WTC11 (cell line): ENCODE measurements around the gene CNST. TPM values are rescaled to one million over a fixed set of nuclear protein-coding genes. Genes with fewer than 3 reads are reported as not detected.

Experiments
- ATAC-seq: fragments of 200-7000 bp; cut with Tn5 transposase; 2 replicates; pipeline ENCODE4 v1.10.0; 2021; ENCODE audit warnings: mild to moderate bottlenecking, moderate library complexity
- CTCF ChIA-PET: fragments of 300-600 bp; sonication (Branson Sonifier 250); formaldehyde crosslinking; loops from one replicate; lab custom pipeline; 2021; ENCODE audit warnings: antibody characterized with exemption; lab: Charles Lee
- POLR2A ChIA-PET: fragments of 350-600 bp; sonication (Branson Sonifier 250); formaldehyde crosslinking; loops from one replicate; lab custom pipeline; 2021; ENCODE audit warnings: antibody characterized with exemption; lab: Charles Lee
- DNase-seq: peaks from one replicate; pipeline ENCODE4 v3.0.0; 2021; ENCODE audit warnings: low spot score
- H3K27ac Mint-ChIP-seq: 2 replicates; pipeline ENCODE4 v1.8.0; 2021; ENCODE audit warnings: mixed read lengths
- H3K27me3 Mint-ChIP-seq: 2 replicates; pipeline ENCODE4 v1.8.0; 2021; ENCODE audit warnings: low read depth, mild to moderate bottlenecking, moderate library complexity, mixed read lengths
- H3K36me3 Mint-ChIP-seq: 2 replicates; pipeline ENCODE4 v1.8.0; 2021; ENCODE audit warnings: mixed read lengths
- H3K4me1 Mint-ChIP-seq: 2 replicates; pipeline ENCODE4 v1.8.0; 2022; ENCODE audit warnings: mixed read lengths
- H3K4me3 Mint-ChIP-seq: 2 replicates; pipeline ENCODE4 v1.8.0; 2021; ENCODE audit warnings: mild to moderate bottlenecking, moderate library complexity, mixed read lengths
- H3K9me3 Mint-ChIP-seq: 2 replicates; pipeline ENCODE4 v1.8.0; 2021; ENCODE audit warnings: mixed read lengths
- EMX1 ChIP-seq: fragments of 250-450 bp; sonication (Bioruptor Pico); IDR thresholded peaks from 2 replicates; pipeline ENCODE4 v1.8.0; 2021; ENCODE audit warnings: mild to moderate bottlenecking
- FOXJ3 ChIP-seq: sonication (generic); formaldehyde crosslinking; IDR thresholded peaks from 2 replicates; pipeline ENCODE4 v1.9.0; 2021; ENCODE audit warnings: missing genetic modification reagents, mild to moderate bottlenecking, borderline replicate concordance
- FOXK1 ChIP-seq: sonication (generic); formaldehyde crosslinking; IDR thresholded peaks from 2 replicates; pipeline ENCODE4 v1.8.0; 2022; ENCODE audit warnings: mild to moderate bottlenecking, moderate library complexity, missing genetic modification reagents
- FOXP1 ChIP-seq: sonication (generic); formaldehyde crosslinking; IDR thresholded peaks from 2 replicates; pipeline ENCODE4 v1.8.0; 2022; ENCODE audit warnings: missing genetic modification reagents, mild to moderate bottlenecking, moderate library complexity, borderline replicate concordance
- GRHL2 ChIP-seq: fragments of 250-450 bp; sonication (Bioruptor Pico); IDR thresholded peaks from 2 replicates; pipeline ENCODE4 v1.8.0; 2022; ENCODE audit warnings: mild to moderate bottlenecking, moderate library complexity; ENCODE audit not compliant: insufficient replicate concordance, severe bottlenecking
- GTF2I ChIP-seq: fragments of 250-450 bp; sonication (Bioruptor Pico); conservative IDR thresholded peaks from 2 replicates; pipeline ENCODE4 v1.4.0; 2021; ENCODE audit warnings: mild to moderate bottlenecking
- HMGA2 ChIP-seq: fragments of 250-450 bp; sonication (Bioruptor Pico); IDR thresholded peaks from 2 replicates; pipeline ENCODE4 v1.4.0; 2021; ENCODE audit warnings: mild to moderate bottlenecking, moderate library complexity
- IRF2 ChIP-seq: sonication (generic); formaldehyde crosslinking; IDR thresholded peaks from 2 replicates; pipeline ENCODE4 v1.8.0; 2022; ENCODE audit warnings: low read depth, missing genetic modification reagents, borderline replicate concordance
- JAZF1 ChIP-seq: fragments of 250-450 bp; sonication (Bioruptor Pico); IDR thresholded peaks from 2 replicates; pipeline ENCODE4 v1.9.0; 2021; ENCODE audit warnings: moderate library complexity, mild to moderate bottlenecking, inconsistent platforms
- SP1 ChIP-seq: sonication (generic); formaldehyde crosslinking; conservative IDR thresholded peaks from 2 replicates; pipeline ENCODE4 v1.8.1; 2022; ENCODE audit warnings: missing genetic modification reagents
- ZNF263 ChIP-seq: sonication (generic); formaldehyde crosslinking; IDR thresholded peaks from 2 replicates; pipeline ENCODE4 v1.8.1; 2022; ENCODE audit warnings: low read depth, mild to moderate bottlenecking, moderate library complexity, missing genetic modification reagents
- ZNF423 ChIP-seq: fragments of 250-450 bp; sonication (Bioruptor Pico); IDR thresholded peaks from 2 replicates; pipeline ENCODE4 v2.1.2; 2022; ENCODE audit warnings: mild to moderate bottlenecking, moderate library complexity
- ZNF671 ChIP-seq: fragments of 250-450 bp; sonication (Bioruptor Pico); IDR thresholded peaks from 2 replicates; pipeline ENCODE4 v1.8.0; 2021; ENCODE audit warnings: mild to moderate bottlenecking
- total RNA-seq: library from RNA; stranded (reverse); gene quantifications from 3 replicates; pipeline ENCODE4 v1.2.3, GENCODE V29; 2021
- TF ChIP-seq, protein P1 (sequence below): fragments of 250-450 bp; sonication (Bioruptor Pico); IDR thresholded peaks from 2 replicates; pipeline ENCODE4 v1.9.0; 2021; ENCODE audit warnings: mild to moderate bottlenecking, borderline replicate concordance
- TF ChIP-seq, protein P2 (sequence below): sonication (generic); formaldehyde crosslinking; IDR thresholded peaks from 2 replicates; pipeline ENCODE4 v1.8.0; 2022; ENCODE audit warnings: mild to moderate bottlenecking, missing genetic modification reagents
- TF ChIP-seq, protein P3 (sequence below): sonication (generic); formaldehyde crosslinking; IDR thresholded peaks from 2 replicates; pipeline ENCODE4 v1.8.0; 2022; ENCODE audit warnings: mild to moderate bottlenecking, missing genetic modification reagents
- TF ChIP-seq, protein P4 (sequence below): sonication (generic); formaldehyde crosslinking; IDR thresholded peaks from 2 replicates; pipeline ENCODE4 v1.8.1; 2023; ENCODE audit warnings: mild to moderate bottlenecking, missing genetic modification reagents
- TF ChIP-seq, protein P5 (sequence below): sonication (generic); formaldehyde crosslinking; IDR thresholded peaks from 2 replicates; pipeline ENCODE4 v1.8.1; 2023; ENCODE audit warnings: mild to moderate bottlenecking, missing genetic modification reagents, moderate library complexity
- TF ChIP-seq, protein P6 (sequence below): sonication (generic); formaldehyde crosslinking; IDR thresholded peaks from 2 replicates; pipeline ENCODE4 v1.8.1; 2022; ENCODE audit warnings: low read depth, mild to moderate bottlenecking, moderate library complexity, missing genetic modification reagents, borderline replicate concordance
- TF ChIP-seq, protein P7 (sequence below): sonication (generic); formaldehyde crosslinking; IDR thresholded peaks from 2 replicates; pipeline ENCODE4 v1.8.1; 2022; ENCODE audit warnings: missing genetic modification reagents, borderline replicate concordance

The CNST gene
- total RNA-seq, 1 experiment from 2014 or later = 18.4 TPM

DNA sequence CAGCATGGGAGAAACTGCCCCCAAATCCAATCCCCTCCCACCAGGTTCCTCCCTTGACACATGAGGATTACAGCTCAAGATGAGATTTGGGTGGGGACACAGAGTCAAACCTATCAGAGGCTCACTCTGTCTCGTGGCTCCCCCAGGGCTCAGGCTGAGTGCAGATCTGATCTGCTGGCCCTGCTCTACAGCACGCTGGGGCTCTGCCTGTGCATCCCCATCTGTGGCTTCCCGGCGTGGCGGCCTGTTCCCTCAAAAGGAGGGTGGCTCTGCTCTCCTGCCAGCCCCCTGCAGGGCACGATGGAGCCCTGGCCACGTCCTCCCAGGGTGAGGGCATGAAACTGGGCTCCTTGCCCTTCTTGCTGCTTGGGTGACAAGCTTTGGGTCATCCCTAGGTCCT lies 39.3 kb upstream of the CNST start:
- ATAC-seq = no peak
- ChIA-PET CTCF (no interaction called here), POLR2A (no interaction called here)
- no peak overlapping the region for H3K4me3 Mint-ChIP-seq
- H3K27ac Mint-ChIP-seq = no peak overlapping the region
- H3K36me3 Mint-ChIP-seq = peaks cover 18% of the 10 kb centered on the region
- peaks cover 31% of the 10 kb centered on the region for H3K9me3 Mint-ChIP-seq
- TF ChIP-seq, protein P1, sequence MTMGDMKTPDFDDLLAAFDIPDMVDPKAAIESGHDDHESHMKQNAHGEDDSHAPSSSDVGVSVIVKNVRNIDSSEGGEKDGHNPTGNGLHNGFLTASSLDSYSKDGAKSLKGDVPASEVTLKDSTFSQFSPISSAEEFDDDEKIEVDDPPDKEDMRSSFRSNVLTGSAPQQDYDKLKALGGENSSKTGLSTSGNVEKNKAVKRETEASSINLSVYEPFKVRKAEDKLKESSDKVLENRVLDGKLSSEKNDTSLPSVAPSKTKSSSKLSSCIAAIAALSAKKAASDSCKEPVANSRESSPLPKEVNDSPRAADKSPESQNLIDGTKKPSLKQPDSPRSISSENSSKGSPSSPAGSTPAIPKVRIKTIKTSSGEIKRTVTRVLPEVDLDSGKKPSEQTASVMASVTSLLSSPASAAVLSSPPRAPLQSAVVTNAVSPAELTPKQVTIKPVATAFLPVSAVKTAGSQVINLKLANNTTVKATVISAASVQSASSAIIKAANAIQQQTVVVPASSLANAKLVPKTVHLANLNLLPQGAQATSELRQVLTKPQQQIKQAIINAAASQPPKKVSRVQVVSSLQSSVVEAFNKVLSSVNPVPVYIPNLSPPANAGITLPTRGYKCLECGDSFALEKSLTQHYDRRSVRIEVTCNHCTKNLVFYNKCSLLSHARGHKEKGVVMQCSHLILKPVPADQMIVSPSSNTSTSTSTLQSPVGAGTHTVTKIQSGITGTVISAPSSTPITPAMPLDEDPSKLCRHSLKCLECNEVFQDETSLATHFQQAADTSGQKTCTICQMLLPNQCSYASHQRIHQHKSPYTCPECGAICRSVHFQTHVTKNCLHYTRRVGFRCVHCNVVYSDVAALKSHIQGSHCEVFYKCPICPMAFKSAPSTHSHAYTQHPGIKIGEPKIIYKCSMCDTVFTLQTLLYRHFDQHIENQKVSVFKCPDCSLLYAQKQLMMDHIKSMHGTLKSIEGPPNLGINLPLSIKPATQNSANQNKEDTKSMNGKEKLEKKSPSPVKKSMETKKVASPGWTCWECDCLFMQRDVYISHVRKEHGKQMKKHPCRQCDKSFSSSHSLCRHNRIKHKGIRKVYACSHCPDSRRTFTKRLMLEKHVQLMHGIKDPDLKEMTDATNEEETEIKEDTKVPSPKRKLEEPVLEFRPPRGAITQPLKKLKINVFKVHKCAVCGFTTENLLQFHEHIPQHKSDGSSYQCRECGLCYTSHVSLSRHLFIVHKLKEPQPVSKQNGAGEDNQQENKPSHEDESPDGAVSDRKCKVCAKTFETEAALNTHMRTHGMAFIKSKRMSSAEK (CRISPR knock-in tag) = no peak
- TF ChIP-seq, protein P2, sequence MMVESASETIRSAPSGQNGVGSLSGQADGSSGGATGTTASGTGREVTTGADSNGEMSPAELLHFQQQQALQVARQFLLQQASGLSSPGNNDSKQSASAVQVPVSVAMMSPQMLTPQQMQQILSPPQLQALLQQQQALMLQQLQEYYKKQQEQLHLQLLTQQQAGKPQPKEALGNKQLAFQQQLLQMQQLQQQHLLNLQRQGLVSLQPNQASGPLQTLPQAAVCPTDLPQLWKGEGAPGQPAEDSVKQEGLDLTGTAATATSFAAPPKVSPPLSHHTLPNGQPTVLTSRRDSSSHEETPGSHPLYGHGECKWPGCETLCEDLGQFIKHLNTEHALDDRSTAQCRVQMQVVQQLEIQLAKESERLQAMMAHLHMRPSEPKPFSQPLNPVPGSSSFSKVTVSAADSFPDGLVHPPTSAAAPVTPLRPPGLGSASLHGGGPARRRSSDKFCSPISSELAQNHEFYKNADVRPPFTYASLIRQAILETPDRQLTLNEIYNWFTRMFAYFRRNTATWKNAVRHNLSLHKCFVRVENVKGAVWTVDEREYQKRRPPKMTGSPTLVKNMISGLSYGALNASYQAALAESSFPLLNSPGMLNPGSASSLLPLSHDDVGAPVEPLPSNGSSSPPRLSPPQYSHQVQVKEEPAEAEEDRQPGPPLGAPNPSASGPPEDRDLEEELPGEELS (CRISPR knock-in tag) = no peak
- TF ChIP-seq, protein P3, sequence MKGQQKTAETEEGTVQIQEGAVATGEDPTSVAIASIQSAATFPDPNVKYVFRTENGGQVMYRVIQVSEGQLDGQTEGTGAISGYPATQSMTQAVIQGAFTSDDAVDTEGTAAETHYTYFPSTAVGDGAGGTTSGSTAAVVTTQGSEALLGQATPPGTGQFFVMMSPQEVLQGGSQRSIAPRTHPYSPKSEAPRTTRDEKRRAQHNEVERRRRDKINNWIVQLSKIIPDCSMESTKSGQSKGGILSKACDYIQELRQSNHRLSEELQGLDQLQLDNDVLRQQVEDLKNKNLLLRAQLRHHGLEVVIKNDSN (CRISPR knock-in tag) = no peak
- TF ChIP-seq, protein P4, sequence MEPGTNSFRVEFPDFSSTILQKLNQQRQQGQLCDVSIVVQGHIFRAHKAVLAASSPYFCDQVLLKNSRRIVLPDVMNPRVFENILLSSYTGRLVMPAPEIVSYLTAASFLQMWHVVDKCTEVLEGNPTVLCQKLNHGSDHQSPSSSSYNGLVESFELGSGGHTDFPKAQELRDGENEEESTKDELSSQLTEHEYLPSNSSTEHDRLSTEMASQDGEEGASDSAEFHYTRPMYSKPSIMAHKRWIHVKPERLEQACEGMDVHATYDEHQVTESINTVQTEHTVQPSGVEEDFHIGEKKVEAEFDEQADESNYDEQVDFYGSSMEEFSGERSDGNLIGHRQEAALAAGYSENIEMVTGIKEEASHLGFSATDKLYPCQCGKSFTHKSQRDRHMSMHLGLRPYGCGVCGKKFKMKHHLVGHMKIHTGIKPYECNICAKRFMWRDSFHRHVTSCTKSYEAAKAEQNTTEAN (CRISPR knock-in tag) = no peak
- TF ChIP-seq GRHL2 (CRISPR knock-in tag) = no peak
- TF ChIP-seq EMX1 (CRISPR knock-in tag) = no peak
- TF ChIP-seq, protein P5, sequence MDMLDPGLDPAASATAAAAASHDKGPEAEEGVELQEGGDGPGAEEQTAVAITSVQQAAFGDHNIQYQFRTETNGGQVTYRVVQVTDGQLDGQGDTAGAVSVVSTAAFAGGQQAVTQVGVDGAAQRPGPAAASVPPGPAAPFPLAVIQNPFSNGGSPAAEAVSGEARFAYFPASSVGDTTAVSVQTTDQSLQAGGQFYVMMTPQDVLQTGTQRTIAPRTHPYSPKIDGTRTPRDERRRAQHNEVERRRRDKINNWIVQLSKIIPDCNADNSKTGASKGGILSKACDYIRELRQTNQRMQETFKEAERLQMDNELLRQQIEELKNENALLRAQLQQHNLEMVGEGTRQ (CRISPR knock-in tag) = no peak
- TF ChIP-seq, protein P6, sequence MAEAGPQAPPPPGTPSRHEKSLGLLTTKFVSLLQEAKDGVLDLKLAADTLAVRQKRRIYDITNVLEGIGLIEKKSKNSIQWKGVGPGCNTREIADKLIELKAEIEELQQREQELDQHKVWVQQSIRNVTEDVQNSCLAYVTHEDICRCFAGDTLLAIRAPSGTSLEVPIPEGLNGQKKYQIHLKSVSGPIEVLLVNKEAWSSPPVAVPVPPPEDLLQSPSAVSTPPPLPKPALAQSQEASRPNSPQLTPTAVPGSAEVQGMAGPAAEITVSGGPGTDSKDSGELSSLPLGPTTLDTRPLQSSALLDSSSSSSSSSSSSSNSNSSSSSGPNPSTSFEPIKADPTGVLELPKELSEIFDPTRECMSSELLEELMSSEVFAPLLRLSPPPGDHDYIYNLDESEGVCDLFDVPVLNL (CRISPR knock-in tag) = no peak
- TF ChIP-seq FOXK1 (CRISPR knock-in tag) = no peak
- no peak for TF ChIP-seq ZNF263 (CRISPR knock-in tag)
- TF ChIP-seq HMGA2 (CRISPR knock-in tag) = no peak
- no peak for TF ChIP-seq ZNF423 (CRISPR knock-in tag)
- no peak for TF ChIP-seq FOXJ3 (CRISPR knock-in tag)
- TF ChIP-seq IRF2 (CRISPR knock-in tag) = no peak
- no peak for TF ChIP-seq GTF2I (CRISPR knock-in tag)
- no peak for TF ChIP-seq SP1 (CRISPR knock-in tag)
- no peak for TF ChIP-seq ZNF671 (CRISPR knock-in tag)
- TF ChIP-seq JAZF1 (CRISPR knock-in tag) = no peak
- TF ChIP-seq FOXP1 (CRISPR knock-in tag) = no peak
- TF ChIP-seq, protein P7, sequence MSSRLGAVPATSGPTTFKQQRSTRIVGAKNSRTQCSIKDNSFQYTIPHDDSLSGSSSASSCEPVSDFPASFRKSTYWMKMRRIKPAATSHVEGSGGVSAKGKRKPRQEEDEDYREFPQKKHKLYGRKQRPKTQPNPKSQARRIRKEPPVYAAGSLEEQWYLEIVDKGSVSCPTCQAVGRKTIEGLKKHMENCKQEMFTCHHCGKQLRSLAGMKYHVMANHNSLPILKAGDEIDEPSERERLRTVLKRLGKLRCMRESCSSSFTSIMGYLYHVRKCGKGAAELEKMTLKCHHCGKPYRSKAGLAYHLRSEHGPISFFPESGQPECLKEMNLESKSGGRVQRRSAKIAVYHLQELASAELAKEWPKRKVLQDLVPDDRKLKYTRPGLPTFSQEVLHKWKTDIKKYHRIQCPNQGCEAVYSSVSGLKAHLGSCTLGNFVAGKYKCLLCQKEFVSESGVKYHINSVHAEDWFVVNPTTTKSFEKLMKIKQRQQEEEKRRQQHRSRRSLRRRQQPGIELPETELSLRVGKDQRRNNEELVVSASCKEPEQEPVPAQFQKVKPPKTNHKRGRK (CRISPR knock-in tag) = no peak
- DNase-seq = no peak
- H3K27me3 Mint-ChIP-seq = peaks cover 7% of the 10 kb centered on the region; the same call in 1 of the 2 replicates
- H3K4me1 Mint-ChIP-seq = no peaks in the 10 kb centered on the region
